ENCODE results near the gene EXOC6B.

- TF ChIP-seq EZH2 (IDR thresholded peaks at IDR 0.05) (no peak), POLR2AphosphoS5 (IDR thresholded peaks at IDR 0.05; ENCODE audit: borderline replicate concordance, low read depth, low read length) (no peak)
Measured at GRCh38 chr2:72649810-72650209, 176.0 kb downstream of the EXOC6B start.

Measured in SK-N-MC (cell line).